Measurements from ENCODE around the gene JAKMIP2.
"Not testable (repeated sequence)": the region's sequence is repeated elsewhere in the genome, so short reads cannot be mapped to it uniquely, and the experiment has no call there.

Gene JAKMIP2

DNA sequence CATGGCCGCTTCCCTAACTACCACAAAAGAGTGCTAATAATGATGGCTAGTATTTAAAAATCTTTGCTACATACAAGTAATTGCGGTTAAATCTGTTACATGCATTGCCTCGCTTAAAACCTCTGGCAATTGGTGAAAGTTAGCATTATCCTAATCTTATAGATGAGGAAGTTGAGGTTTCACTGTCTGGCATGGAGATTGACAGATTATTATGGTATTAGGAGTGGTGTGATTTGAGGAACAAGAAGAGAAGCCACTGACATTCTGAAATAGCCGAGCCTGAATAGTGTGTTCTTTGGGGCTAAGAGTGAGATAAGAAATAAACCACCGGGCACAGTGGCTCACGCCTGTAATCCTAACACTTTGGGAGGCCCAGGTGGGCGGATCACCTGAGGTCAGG, 227.4 kb downstream of the JAKMIP2 start:
- DNase-seq (ENCODE audit: low read depth): no peak

DNA sequence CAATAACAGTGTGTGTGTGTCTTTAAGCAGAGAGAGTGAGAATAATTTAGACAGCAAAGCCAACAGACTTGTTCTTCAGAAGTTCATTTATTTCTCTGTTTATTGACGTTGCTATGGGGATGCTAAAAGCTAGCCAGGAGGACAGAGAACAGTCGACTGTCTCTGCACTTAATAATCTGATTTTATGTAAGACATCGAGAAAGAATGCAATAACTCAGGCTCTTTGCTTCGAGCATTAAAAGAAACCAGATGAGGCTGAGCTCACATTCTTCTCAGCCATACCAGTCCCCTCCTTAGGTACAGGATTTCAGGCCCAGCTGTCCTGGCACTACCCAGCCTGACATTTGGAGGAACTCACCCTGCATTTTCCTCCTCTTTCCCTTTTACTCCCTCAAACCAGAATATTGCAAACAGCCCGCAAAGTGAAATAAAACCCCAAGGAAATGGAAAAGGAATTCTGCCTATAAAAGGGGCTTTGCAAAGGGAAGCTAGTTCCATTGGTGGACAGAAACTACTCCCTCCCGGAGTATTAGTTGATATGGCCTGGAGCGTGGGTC, 228.2 kb downstream of the JAKMIP2 start:
- no peak for DNase-seq (ENCODE audit: low read depth)

- DNase-seq (ENCODE audit: low read depth): not testable (repeated sequence)
These were observed 228.7 kb downstream of the JAKMIP2 start for GRCh38 chr5:147553817-147554216.

GRCh38 chr5:147552897-147553296, 229.6 kb downstream of the JAKMIP2 start:
- DNase-seq (ENCODE audit: low read depth): no peak

DNA sequence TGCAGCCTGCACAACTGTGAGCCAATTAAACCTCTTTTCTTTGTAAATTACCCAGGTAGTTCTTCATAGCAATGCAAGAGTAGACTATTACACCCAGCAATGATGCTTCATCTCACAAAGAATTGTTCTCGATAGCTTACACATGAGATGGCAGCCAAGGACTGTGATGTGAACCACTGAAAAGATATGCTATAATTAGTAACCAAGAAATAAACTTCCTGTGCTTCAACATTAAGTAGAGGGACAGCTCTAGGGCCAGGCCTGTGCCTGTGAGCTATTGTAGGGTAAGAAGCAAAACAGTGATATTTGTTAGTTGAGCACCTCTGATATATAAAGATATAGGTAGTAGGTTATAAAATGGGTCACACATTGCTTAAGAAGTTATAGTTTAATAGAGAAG, 230.9 kb downstream of the JAKMIP2 start:
- DNase-seq (ENCODE audit: low read depth): no peak

DNA sequence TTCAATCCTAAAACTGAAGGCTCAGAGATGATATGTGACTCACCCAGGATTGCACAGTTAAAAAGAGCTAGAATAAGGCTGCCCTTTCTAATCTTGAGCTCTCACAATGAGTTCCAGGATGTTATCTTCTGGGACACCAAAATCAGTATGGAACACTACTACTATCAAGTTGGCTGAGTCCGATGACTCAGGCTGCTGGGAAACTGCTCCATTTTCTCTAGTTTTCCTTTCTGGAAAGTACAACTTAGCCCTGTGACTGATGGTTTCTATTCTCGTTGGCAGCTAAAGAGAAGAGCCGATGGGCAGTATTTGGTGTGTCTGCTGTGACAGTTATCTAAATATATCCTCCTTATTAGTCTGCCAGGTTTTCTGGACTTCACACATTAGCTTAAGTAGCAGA, 234.8 kb downstream of the JAKMIP2 start:
- no peak for DNase-seq (ENCODE audit: low read depth)

GRCh38 chr5:147544556-147544955, 238.0 kb downstream of the JAKMIP2 start:
- no peak for DNase-seq (ENCODE audit: low read depth)

GRCh38 chr5:147539053-147539452, 243.5 kb downstream of the JAKMIP2 start:
- no peak for DNase-seq (ENCODE audit: low read depth)

GRCh38 chr5:147538236-147538635, 244.3 kb downstream of the JAKMIP2 start:
- no peak for DNase-seq (ENCODE audit: low read depth)

Data from HS-27A (cell line).